HS-5 (cell line): Measurements from ENCODE around the gene TMEM63A.
"Not testable (repeated sequence)": the region's sequence is repeated elsewhere in the genome, so short reads cannot be mapped to it uniquely, and the experiment has no call there.

Experiments used
- DNase-seq: peaks from one replicate; pipeline ENCODE4 v3.0.0-alpha.2; 2012; ENCODE audit warnings: low read depth

Gene TMEM63A

GRCh38 chr1:225908773-225909172, 26.6 kb upstream of the TMEM63A start:
- DNase-seq: no peak

GRCh38 chr1:225908013-225908640, 25.9 kb upstream of the TMEM63A start:
- no peak for DNase-seq

GRCh38 chr1:225907341-225907740, 25.2 kb upstream of the TMEM63A start:
- no peak for DNase-seq

GRCh38 chr1:225906467-225906866, 24.3 kb upstream of the TMEM63A start:
- no peak for DNase-seq

GRCh38 chr1:225903623-225904022, 21.4 kb upstream of the TMEM63A start:
- DNase-seq: no peak

GRCh38 chr1:225899044-225899925, 17.1 kb upstream of the TMEM63A start:
- no peak for DNase-seq

- DNase-seq: no peak
These were observed 15.7 kb upstream of the TMEM63A start for GRCh38 chr1:225897595-225898514.

- no peak for DNase-seq
These were observed 14.9 kb upstream of the TMEM63A start for GRCh38 chr1:225896937-225897549.

GRCh38 chr1:225896494-225896893, 14.3 kb upstream of the TMEM63A start:
- DNase-seq: no peak

GRCh38 chr1:225892307-225892706, 10.1 kb upstream of the TMEM63A start:
- no peak for DNase-seq

GRCh38 chr1:225891229-225891972, 9.2 kb upstream of the TMEM63A start:
- no peak for DNase-seq

GRCh38 chr1:225890346-225891228, 8.4 kb upstream of the TMEM63A start:
- no peak for DNase-seq

GRCh38 chr1:225889743-225890142, 7.6 kb upstream of the TMEM63A start:
- DNase-seq: no peak

GRCh38 chr1:225888898-225889601, 6.9 kb upstream of the TMEM63A start, which contains the start of gene LEFTY1:
Gene LEFTY1 (minus strand): TSS chr1:225889146. CDS start chr1:225889066, 80 bp downstream.
- DNase-seq: no peak

- no peak for DNase-seq
These were observed 6.2 kb upstream of the TMEM63A start for GRCh38 chr1:225888289-225888897.

GRCh38 chr1:225887554-225888288, 5.5 kb upstream of the TMEM63A start:
- not testable (repeated sequence) for DNase-seq

- no peak for DNase-seq
These were observed 4.8 kb upstream of the TMEM63A start for GRCh38 chr1:225887030-225887314.
